Skeletal muscle tissue (tissue), 4 donors: ENCODE results near the gene TNS3. TPM values are rescaled to one million over a fixed set of nuclear protein-coding genes. Genes with fewer than 3 reads are reported as not detected.
A peak's percentile ranks its signal among the peaks of the same experiment; 100 is the strongest.

Experiments
- H3K27ac ChIP-seq: one replicate; pipeline ENCODE4 v1.7.0; 2013; ENCODE audit warnings: mild to moderate bottlenecking, low read depth, low read length, inconsistent platforms
- H3K27me3 ChIP-seq, 3 donors: one replicate each; pipeline ENCODE4 v1.7.0; 2013; ENCODE audit warnings: low read length in 3 of 3; ENCODE audit not compliant: control insufficient read depth in 3 of 3, insufficient read depth in 3 of 3
- H3K36me3 ChIP-seq, 3 donors: one replicate each; pipeline ENCODE4 v1.7.0; 2013; ENCODE audit warnings: low read length in 3 of 3; ENCODE audit not compliant: control insufficient read depth in 3 of 3, insufficient read depth in 3 of 3
- H3K4me1 ChIP-seq, 3 donors: one replicate each; pipeline ENCODE4 v1.7.0; 2013; ENCODE audit warnings: low read length in 3 of 3, mild to moderate bottlenecking in 3 of 3; ENCODE audit not compliant: control insufficient read depth in 3 of 3, insufficient read depth in 3 of 3
- H3K4me3 ChIP-seq, 3 donors: one replicate each; pipeline ENCODE4 v1.7.0; 2013; ENCODE audit warnings: low read length in 3 of 3
- H3K9ac ChIP-seq, 3 donors: one replicate each; pipeline ENCODE4 v1.7.0; 2013; ENCODE audit warnings: low read length in 3 of 3, mild to moderate bottlenecking in 3 of 3, moderate library complexity in 2 of 3, low read depth in 1 of 3
- H3K9me3 ChIP-seq, 3 donors: one replicate each; pipeline ENCODE4 v1.7.0; 2013; ENCODE audit warnings: low read length in 3 of 3; ENCODE audit not compliant: control insufficient read depth in 3 of 3
- total RNA-seq: library from RNA; depleted of rRNA; stranded (reverse); fragments of >200 nt; gene quantifications from one replicate; pipeline ENCODE4 v1.2.3, GENCODE V29; 2014
- donor health status: Osteomylitis.

The TNS3 gene
- total RNA-seq, 1 donor from 2014 or later: 33.4 TPM

DNA sequence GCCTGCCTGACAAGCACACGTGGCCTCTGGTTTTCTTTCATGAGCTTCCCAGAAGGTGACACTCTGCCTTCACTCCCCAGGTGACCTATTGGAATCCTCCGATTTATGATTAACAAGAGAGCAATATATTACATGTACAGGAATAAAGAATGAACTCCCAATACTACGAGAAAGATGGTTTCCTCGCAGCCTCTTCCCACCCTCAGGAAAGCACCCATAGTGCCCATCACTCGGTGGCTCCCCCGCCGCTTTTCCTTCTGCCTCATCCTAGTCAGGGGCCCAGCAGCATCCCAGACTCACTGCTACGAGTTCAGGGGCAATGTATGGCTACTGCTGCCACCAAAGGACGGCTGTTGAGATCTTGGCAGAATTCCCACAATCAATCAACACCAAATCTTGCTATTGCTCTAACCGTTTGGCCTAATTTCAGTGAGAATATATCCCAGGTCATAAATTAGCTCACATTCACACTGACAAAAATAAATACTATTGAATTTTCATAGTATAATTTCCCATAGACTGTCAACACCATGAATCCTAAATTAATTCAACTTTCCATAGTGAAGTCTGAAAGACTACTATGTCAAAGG is 196.3 kb downstream of the TNS3 start:
- Histone ChIP-seq H3K9ac (no peak overlapping the region), H3K4me3 (no peak overlapping the region), H3K9me3 (no peaks in the 10 kb centered on the region), H3K36me3 (peaks cover 7 to 31% (median 14%) of the 10 kb centered on the region in 3 donors), H3K4me1 (peaks cover 1 to 14% (median 12%) of the 10 kb centered on the region in 3 donors), H3K27ac (no peak overlapping the region), H3K27me3 (no peaks in the 10 kb centered on the region)

DNA sequence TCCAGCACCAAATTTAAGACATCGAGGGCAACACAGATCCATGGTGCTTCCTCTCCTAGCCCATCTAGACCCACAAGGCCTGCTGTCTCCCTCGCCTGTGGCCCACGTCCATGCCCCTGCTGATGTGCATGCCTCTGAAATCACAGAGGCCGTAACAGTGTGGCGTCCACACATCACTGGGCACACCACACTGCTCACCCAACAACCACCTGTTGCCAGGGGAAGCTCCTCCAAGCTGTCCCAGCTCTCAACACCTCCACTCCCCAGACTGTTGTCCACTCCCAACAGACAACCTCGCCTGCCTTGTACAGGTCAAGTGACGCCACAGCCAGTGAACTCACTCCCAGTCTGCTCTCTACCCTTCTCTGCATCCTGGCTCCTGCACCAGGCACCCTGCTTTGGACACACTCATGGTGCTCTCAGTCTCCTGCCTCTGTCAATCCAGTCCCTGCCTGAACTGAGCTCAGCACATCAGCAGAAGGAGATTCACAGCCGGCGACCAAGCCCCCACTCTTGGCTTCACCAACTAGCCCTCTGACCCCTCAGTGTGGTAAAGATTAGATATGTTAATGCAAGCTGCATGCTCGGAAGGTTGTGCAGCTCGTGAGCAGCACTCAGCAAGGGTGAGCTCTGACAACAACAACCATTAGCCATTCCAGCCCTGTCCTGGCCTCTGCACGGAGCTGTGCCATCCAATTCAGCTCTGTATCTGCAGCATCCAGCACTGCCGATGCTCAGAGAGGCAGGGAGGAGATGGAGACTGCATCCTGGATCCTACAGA is 197.0 kb downstream of the TNS3 start:
- Histone ChIP-seq H3K27me3 (no peaks in the 10 kb centered on the region), H3K9ac (no peak overlapping the region), H3K9me3 (no peaks in the 10 kb centered on the region), H3K4me3 (no peak overlapping the region), H3K36me3 (peaks cover 2 to 27% (median 7%) of the 10 kb centered on the region in 3 donors), H3K4me1 (peaks cover 7 to 21% (median 19%) of the 10 kb centered on the region in 3 donors), H3K27ac (no peak overlapping the region)

DNA sequence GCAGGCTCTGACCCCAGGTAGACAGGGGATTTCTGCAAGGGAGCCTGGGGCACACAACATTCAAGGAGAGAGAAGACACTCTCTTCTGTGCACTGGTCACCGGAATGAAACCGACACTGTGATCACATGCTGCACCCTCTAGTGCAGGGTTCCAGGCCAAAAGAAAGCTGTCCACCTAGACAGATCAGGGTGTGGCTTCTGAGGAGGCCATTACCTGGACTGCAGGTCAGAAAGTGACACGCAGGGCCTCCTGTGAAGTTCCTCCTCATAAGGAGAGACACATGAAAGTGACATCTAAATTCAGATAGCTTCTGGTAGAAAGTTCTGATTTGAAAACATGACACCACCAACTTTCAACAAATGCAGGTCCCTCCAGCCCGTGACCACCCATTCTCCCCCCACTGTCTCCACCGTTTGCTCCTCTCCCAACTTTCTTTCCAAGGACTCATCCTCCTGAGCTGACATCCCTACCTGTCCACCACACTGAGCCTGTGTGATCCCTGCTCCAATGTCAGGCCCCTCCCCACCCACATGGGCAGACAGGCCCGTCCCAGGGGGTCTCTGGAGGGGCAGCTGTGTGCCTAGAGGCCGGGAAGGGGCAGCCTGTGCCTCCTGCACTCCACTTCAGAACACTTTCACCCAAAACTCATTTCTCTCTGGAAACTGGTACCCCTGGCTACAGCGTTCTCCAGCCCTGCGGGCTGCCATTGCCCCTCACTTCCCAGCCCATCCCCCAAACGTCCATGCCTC is 198.0 kb downstream of the TNS3 start:
- H3K9ac ChIP-seq: no peak overlapping the region
- peaks cover 2 to 23% (median 6%) of the 10 kb centered on the region in 3 donors for H3K36me3 ChIP-seq
- H3K4me3 ChIP-seq: no peak overlapping the region
- no peak overlapping the region for H3K27ac ChIP-seq
- H3K27me3 ChIP-seq: no peaks in the 10 kb centered on the region
- no peaks in the 10 kb centered on the region for H3K9me3 ChIP-seq
- peaks cover 13 to 30% (median 27%) of the 10 kb centered on the region in 3 donors for H3K4me1 ChIP-seq

DNA sequence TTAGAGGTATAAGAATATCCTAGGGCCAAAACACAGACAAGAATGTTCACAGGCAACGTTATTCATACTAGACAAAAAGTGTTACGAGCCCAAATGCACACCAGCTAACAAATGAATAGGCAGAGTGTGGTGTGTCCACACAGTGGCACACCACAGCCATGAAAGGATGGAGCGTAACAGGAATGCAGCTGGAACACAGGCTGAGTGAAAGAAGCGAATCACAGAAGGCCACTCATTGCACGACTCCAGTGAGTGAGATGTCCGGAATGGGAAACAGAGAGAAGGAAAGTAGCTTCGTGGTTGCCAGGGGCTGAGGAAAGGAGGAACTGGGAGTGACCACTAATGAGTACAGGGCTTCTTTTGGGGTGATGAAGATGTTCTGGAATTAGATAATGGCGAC is 198.8 kb downstream of the TNS3 start:
- Histone ChIP-seq H3K27me3 (no peaks in the 10 kb centered on the region), H3K4me3 (no peak overlapping the region), H3K36me3 (peaks cover 2 to 20% (median 3%) of the 10 kb centered on the region in 3 donors), H3K27ac (no peak overlapping the region), H3K4me1 (peaks cover 17 to 37% (median 33%) of the 10 kb centered on the region in 3 donors), H3K9ac (no peak overlapping the region), H3K9me3 (no peaks in the 10 kb centered on the region)

DNA sequence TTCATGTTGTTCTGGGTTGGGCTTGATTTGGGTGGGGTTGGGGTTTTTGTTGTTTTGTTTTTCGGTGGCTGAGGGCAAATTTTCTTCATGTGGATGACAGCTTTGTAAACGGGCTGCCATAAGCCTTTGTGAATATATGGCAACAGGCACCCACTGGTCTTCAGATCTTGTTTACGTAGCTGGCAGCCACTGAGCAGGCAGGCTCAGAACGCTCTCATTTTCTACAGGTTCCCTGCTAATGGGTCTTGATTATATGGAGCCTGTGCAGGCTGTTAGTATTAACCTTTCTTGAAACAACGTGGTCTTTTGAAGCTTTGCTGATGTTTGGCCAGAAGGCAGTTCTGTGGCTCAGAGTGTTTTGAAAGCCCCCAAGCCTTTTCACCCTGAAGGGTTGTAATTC is 199.7 kb downstream of the TNS3 start:
- Histone ChIP-seq H3K9me3 (no peaks in the 10 kb centered on the region), H3K4me3 (no peak overlapping the region), H3K9ac (no peak overlapping the region), H3K27me3 (no peaks in the 10 kb centered on the region), H3K27ac (no peak overlapping the region), H3K4me1 (peaks cover 22 to 37% (median 34%) of the 10 kb centered on the region in 3 donors), H3K36me3 (peaks cover 0 to 15% (median 2%) of the 10 kb centered on the region in 3 donors)

DNA sequence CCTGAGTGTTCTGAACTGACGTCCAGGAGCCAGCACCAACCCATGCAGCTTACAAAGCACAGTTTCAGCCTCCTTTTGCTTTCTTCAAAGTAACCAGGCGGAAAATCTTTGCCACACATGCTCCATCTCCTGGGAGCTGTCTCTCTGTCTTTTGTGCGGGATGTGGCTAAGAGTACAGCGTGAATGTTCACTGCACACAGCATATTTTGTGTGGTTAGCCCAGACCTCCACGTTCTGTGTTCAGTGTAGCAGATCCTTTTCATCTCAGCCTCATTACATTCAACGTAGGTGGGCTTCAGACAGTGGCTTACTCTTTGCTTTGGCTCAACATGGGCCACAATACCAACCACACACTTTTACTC is 200.8 kb downstream of the TNS3 start:
- Histone ChIP-seq H3K9me3 (no peaks in the 10 kb centered on the region), H3K36me3 (peaks cover 0 to 15% (median 2%) of the 10 kb centered on the region in 3 donors), H3K27me3 (no peaks in the 10 kb centered on the region), H3K27ac (no peak overlapping the region), H3K4me3 (no peak overlapping the region), H3K9ac (no peak overlapping the region), H3K4me1 (peaks cover 22 to 38% (median 36%) of the 10 kb centered on the region in 3 donors)

DNA sequence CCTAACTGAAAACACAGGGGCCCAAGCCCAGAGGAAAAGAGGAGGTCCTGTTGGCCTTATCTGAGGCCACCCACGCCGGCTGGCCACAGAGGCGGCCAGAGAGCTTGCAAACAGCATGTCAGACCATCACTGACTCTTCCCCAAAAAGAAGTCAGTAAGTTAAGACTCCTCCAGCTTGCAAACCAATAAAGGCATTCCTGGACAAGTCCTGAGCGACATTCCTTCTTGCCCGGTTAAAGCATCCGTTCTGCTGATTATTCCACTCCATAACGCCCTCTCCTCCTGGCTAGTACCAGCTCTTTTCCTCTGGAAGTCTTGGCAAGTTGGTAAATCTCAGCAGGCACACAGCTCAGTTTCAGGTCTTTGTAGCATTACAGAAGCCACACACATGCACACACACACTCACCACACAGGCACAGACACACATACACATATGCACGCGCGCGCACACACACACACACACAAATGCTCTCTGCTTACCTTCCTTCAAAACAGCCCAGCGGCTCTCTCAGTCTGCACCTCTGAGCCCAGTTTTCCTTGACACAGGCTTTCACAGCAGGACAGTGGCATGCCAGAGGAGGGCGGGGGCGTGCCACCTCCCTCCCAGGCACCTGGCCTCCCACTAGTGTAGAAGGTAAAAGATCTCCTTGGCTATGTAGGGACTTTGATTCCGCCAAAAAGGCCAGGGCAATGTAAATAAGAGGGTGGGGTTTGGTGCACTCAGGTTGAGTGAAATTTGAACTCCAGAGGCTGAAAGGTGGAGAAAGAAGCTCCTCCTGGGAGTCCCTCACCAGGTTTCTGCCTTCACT is 201.4 kb downstream of the TNS3 start:
- peaks cover 0 to 13% (median 2%) of the 10 kb centered on the region in 3 donors for H3K36me3 ChIP-seq
- H3K9ac ChIP-seq: peak overlapping the region in 1 of 3 donors; percentile 64
- H3K4me1 ChIP-seq: peaks cover 24 to 42% (median 39%) of the 10 kb centered on the region in 3 donors
- no peak overlapping the region for H3K27ac ChIP-seq
- no peak overlapping the region for H3K4me3 ChIP-seq
- H3K9me3 ChIP-seq: no peaks in the 10 kb centered on the region
- no peaks in the 10 kb centered on the region for H3K27me3 ChIP-seq

DNA sequence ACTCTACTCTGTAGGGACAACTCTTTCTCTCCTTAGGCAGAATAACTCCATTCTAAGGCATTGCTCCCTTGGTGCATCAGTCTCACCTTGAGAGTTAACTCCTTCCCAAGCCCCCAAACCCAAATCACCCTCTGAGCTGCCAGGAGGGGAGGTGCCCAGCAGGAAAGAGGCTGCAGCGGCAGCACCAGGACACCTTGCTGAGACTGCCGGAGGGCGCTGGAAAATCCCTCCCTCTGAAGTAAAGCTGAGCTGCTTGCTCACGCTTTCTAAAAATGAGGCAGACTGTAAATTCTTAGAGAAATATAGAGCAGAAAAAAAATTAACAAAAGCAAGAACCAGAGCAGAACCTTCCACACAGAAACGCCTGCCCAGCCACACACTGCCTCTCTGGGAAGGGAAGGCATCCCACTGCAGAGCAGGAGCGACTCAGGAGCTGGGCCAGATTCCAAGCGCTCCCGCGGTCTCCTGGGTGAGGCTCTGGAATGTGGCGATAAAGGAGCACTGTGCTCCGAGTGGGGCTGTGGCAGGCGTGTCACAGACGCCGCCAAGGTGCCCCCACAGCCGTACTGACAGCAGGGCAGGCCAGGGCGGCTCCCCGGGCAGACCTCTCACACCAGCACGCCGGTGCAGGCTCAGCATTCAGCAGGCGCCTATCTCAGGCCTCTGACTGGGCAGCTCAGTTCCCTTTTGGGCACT is 202.1 kb downstream of the TNS3 start:
- Histone ChIP-seq H3K27me3 (no peaks in the 10 kb centered on the region), H3K27ac (no peak overlapping the region), H3K36me3 (peaks cover 0 to 7% (median 2%) of the 10 kb centered on the region in 3 donors), H3K9ac (peak overlapping the region in 1 of 3 donors; percentile 64), H3K4me3 (peak overlapping the region in 1 of 3 donors; percentile 6), H3K4me1 (peaks cover 32 to 46% (median 45%) of the 10 kb centered on the region in 3 donors), H3K9me3 (no peaks in the 10 kb centered on the region)
